ENCODE measurements around the gene TMEM238.

DNA sequence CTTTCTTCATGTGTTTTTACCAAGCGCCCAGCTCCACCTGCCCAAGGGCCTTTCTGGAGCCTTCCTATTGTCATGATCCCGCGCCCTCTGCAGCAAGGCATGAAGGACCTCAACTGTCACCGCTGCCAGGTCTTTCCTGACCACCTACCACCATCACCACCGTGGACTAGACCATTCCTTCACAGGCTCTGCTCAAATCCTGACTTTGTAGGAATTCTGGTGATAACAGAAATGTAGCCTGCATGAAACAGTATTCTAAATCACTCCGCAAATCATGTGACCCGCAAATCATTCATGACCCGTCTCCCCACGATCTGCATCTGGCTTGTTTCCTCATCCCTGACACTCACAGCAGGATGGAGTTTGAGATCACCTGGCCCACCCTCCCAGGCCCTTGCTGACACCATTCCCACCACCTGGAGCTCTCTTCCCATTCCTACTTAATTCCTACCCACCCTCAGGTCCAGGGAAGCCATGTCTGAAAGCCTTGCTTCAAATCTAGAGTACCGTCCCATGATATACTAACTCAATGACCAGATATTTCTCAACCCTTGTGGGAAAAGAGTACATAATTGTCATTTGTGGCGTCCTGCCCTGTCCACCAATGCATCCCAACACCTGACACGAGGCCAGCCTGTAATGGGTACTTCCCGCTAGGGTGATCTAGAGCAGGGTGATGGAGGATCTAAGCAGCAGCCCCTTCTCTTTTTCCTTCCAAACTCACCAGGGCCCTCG lies 22.2 kb upstream of the TMEM238 start:
- TF ChIP-seq ZNF384 (IDR thresholded peaks at IDR 0.05) (no peak), ELF4 (IDR thresholded peaks at IDR 0.05) (no peak), FOXM1 (IDR thresholded peaks at IDR 0.05; ENCODE audit: borderline replicate concordance) (no peak), SUZ12 (IDR thresholded peaks at IDR 0.05) (no peak), L3MBTL2 (conservative IDR thresholded peaks at IDR 0.05) (no peak)
